Uterus (tissue), 2 donors: ENCODE results near the gene C1orf50.

Experiments
- POLR2A ChIP-seq, 2 donors: fragments of 450-650 bp; IDR thresholded peaks; one replicate each; pipeline ENCODE4 v1.6.1; 2016; ENCODE audit warnings: antibody characterized with exemption in 2 of 2, mild to moderate bottlenecking in 1 of 2, moderate library complexity in 1 of 2
- TF ChIP-seq, protein P1 (sequence below), 4 experiments: fragments of 200-600 bp in 2 of 4; fragments of 450-650 bp in 2 of 4; sonication (generic) in 2 of 4; IDR thresholded peaks; one replicate each; pipeline ENCODE4 v1.5.1; 2016 to 2019; ENCODE audit warnings: antibody characterized with exemption in 4 of 4, mild to moderate bottlenecking in 2 of 4, moderate library complexity in 1 of 4

DNA sequence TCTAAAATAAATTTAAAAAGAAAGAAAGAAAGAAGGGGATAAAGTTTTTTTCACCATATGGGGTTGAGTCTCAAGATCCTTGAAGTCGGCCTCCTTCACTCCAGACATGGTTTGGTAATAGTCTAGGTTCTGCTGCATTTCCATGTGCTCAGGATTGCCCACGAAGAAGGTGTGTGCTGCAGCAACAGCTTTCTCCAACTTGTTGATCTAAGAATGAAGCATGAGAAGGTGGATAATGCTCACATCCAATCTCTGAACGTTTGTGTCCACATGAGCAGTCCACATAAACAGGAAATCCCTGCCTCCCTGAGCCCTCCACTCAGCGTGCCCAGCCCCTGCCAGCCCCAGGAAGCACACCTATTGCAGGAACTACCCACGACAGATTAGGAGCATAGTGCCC lies 4.8 kb upstream of the C1orf50 start:
- TF ChIP-seq, protein P1, sequence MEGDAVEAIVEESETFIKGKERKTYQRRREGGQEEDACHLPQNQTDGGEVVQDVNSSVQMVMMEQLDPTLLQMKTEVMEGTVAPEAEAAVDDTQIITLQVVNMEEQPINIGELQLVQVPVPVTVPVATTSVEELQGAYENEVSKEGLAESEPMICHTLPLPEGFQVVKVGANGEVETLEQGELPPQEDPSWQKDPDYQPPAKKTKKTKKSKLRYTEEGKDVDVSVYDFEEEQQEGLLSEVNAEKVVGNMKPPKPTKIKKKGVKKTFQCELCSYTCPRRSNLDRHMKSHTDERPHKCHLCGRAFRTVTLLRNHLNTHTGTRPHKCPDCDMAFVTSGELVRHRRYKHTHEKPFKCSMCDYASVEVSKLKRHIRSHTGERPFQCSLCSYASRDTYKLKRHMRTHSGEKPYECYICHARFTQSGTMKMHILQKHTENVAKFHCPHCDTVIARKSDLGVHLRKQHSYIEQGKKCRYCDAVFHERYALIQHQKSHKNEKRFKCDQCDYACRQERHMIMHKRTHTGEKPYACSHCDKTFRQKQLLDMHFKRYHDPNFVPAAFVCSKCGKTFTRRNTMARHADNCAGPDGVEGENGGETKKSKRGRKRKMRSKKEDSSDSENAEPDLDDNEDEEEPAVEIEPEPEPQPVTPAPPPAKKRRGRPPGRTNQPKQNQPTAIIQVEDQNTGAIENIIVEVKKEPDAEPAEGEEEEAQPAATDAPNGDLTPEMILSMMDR (IDR thresholded peaks at IDR 0.05), result no peak
- TF ChIP-seq POLR2A (IDR thresholded peaks at IDR 0.05), result no peak
